GM12878 (cell line): ENCODE measurements around the gene HMG20B. TPM values are rescaled to one million over a fixed set of nuclear protein-coding genes. Genes with fewer than 3 reads are reported as not detected.

Source experiments
- ATAC-seq: fragments of 200-7000 bp; cut with Tn5 transposase; 3 replicates; pipeline ENCODE4 v1.9.1; 2020; ENCODE audit warnings: mild to moderate bottlenecking, moderate library complexity
- Bru-seq: library from RNA; stranded (reverse); fragments of 400-500 nt; gene quantifications from one replicate; lab custom pipeline; 2021; lab: Mats Ljungman, UMichigan
- BruChase-seq, 2 experiments: library from RNA; stranded (reverse); fragments of 400-500 nt; gene quantifications; one replicate each; lab custom pipeline; 2021; lab: Mats Ljungman, UMichigan
- BruUV-seq: library from RNA; stranded (reverse); fragments of 400-500 nt; replicated peaks from 2 replicates; lab custom pipeline; 2021; lab: Mats Ljungman, UMichigan
- CTCF ChIA-PET: fragments of 300-600 bp; sonication (Branson Sonifier 250); formaldehyde crosslinking; extraction: SDS; loops from one replicate; lab custom pipeline; 2021; ENCODE audit warnings: inconsistent platforms; lab: Yijun Ruan, JAX
- POLR2A ChIA-PET: fragments of 350-600 bp; formaldehyde crosslinking; extraction: SDS; loops from one replicate; lab custom pipeline; 2021; ENCODE audit warnings: inconsistent platforms; lab: Charles Lee
- RAD21 ChIA-PET: fragments of 300-600 bp; sonication (Branson Sonifier 250); formaldehyde crosslinking; loops from one replicate; lab custom pipeline; 2023; ENCODE audit warnings: antibody characterized with exemption; ENCODE audit not compliant: unreplicated experiment; lab: Charles Lee
- SMC1A ChIA-PET: fragments of 300-600 bp; sonication (Branson Sonifier 250); formaldehyde crosslinking; loops from one replicate; lab custom pipeline; 2023; ENCODE audit not compliant: unreplicated experiment, uncharacterized antibody; lab: Charles Lee
- DNase-seq: peaks from one replicate; pipeline ENCODE4 v3.0.0-alpha.2; 2011; ENCODE audit warnings: low read depth, low spot score
- FAIRE-seq: peaks from 3 replicates; lab custom pipeline; 2011; peaks lifted over from hg19 to GRCh38; lab: Jason Lieb, UNC
- H2AFZ ChIP-seq: 2 replicates; pipeline ENCODE4 v1.6.0; 2011; ENCODE audit warnings: low read depth, low read length, control low read depth; ENCODE audit not compliant: control insufficient read depth
- H3K27ac ChIP-seq: 2 replicates; pipeline ENCODE4 v1.5.1; 2011; ENCODE audit warnings: control low read depth; ENCODE audit not compliant: control insufficient read depth, insufficient read depth
- H3K27me3 ChIP-seq, 2 experiments: replicated peaks in 1 of 2; 2 replicates each; pipeline versions ENCODE4 v1.6.0 to v1.6.1; 2011; ENCODE audit warnings: low read length in 1 of 2; ENCODE audit not compliant: control insufficient read depth in 2 of 2, insufficient read depth in 2 of 2
- H3K36me3 ChIP-seq, 2 experiments: 2 replicates each; pipeline ENCODE4 v1.5.1; 2011; ENCODE audit warnings: low read length in 1 of 2; ENCODE audit not compliant: control insufficient read depth in 2 of 2, insufficient read depth in 2 of 2
- H3K4me1 ChIP-seq: 2 replicates; pipeline ENCODE4 v1.6.1; 2011; ENCODE audit warnings: mild to moderate bottlenecking, low read length, moderate library complexity, mixed read lengths; ENCODE audit not compliant: control insufficient read depth, insufficient read depth
- H3K4me2 ChIP-seq: 2 replicates; pipeline ENCODE4 v1.6.0; 2011; ENCODE audit warnings: control low read depth; ENCODE audit not compliant: control insufficient read depth, insufficient read depth
- H3K4me3 ChIP-seq: fragments of 200-600 bp; sonication (generic); 2 replicates; pipeline ENCODE4 v1.5.1; 2016
- H3K79me2 ChIP-seq: 2 replicates; pipeline ENCODE4 v1.6.0; 2011; ENCODE audit warnings: low read length; ENCODE audit not compliant: control insufficient read depth, insufficient read depth
- H3K9ac ChIP-seq: 2 replicates; pipeline ENCODE4 v1.8.0; 2011; ENCODE audit warnings: low read length, control low read depth, mixed read lengths; ENCODE audit not compliant: control insufficient read depth, insufficient read depth
- H3K9me3 ChIP-seq: replicated peaks from 3 replicates; pipeline ENCODE4 v1.5.1; 2011; ENCODE audit warnings: mild to moderate bottlenecking, low read length; ENCODE audit not compliant: control insufficient read depth, insufficient read depth
- H4K20me1 ChIP-seq: 2 replicates; pipeline ENCODE4 v1.6.0; 2011; ENCODE audit not compliant: control insufficient read depth, insufficient read depth
- EGR1 ChIP-seq, 2 experiments: IDR thresholded peaks; 1 replicate in 1 of 2; 2 replicates in 1 of 2; pipeline ENCODE4 v1.6.1; 2011 to 2012; ENCODE audit warnings: low read depth in 2 of 2, low read length in 2 of 2, borderline replicate concordance in 1 of 2, mild to moderate bottlenecking in 1 of 2, moderate library complexity in 1 of 2
- HDAC2 ChIP-seq: fragments of 200-600 bp; sonication (generic); IDR thresholded peaks from 2 replicates; pipeline ENCODE4 v1.6.1; 2017
- POLR2A ChIP-seq: IDR thresholded peaks from 2 replicates; pipeline ENCODE4 v1.6.1; 2011; ENCODE audit warnings: low read depth, mild to moderate bottlenecking, low read length
- WGBS: methylation state at CpG from one replicate; pipeline ENCODE4 v1.1.6; 2016; ENCODE audit warnings: low lambda C conversion rate; ENCODE audit not compliant: insufficient replicate concordance, insufficient coverage; ENCODE audit errors: missing lambda C conversion rate; 5-methylcytosine and 5-hydroxymethylcytosine counted together
- in situ Hi-C: fragments of 300-500 bp; cut with MboI; formaldehyde crosslinking; loops from 9 replicates; pipeline ENCODE4 v1.14.3; 2018; ENCODE audit warnings: mixed read lengths
- intact Hi-C: fragments of 100-400 bp; cut with micrococcal nuclease; formaldehyde crosslinking; loops from one replicate; pipeline ENCODE4 v1.14.2; 2022; ENCODE audit not compliant: unreplicated experiment
- long read RNA-seq, 2 experiments: library from polyadenylated mRNA; unstranded; transcript quantifications; one replicate each; pipeline ENCODE4 v2.0.0, GENCODE V29; 2019 to 2020
- polyA minus RNA-seq, 3 experiments: library from RNA; depleted of rRNA, polyadenylated mRNA; stranded (reverse); fragments of >200 nt; gene quantifications; 2 replicates each; pipeline ENCODE4 v1.2.3, GENCODE V29; 2011
- polyA plus RNA-seq, 11 experiments: library from polyadenylated mRNA; depleted of rRNA in 4 of 11; unstranded in 6 of 11; stranded (reverse) in 5 of 11; fragments of >200 nt; fragmentation: Nextera tagmentation in 4 of 11; fragmentation: Illumina TruSeq in 1 of 11; extraction: Ambion mirVana in 4 of 11; extraction: Trizol in 1 of 11; gene quantifications; 1 replicate in 1 of 11; 2 replicates in 10 of 11; pipeline versions ENCODE4 v1.2.1 to v1.2.3, GENCODE V29; 2011 to 2016; ENCODE audit warnings: inconsistent platforms in 2 of 11, missing spikeins in 2 of 11, low read depth in 1 of 11
- total RNA-seq, 4 experiments: library from RNA; depleted of rRNA in 3 of 4; stranded (reverse); fragments of >200 nt in 3 of 4; fragmentation: Illumina TruSeq in 1 of 4; extraction: Trizol in 1 of 4; gene quantifications; 2 replicates each; pipeline versions ENCODE4 v1.2.1 to v1.2.3, GENCODE V29; 2013 to 2021
- TF ChIP-seq, protein P1 (sequence below): fragments of 450-650 bp; IDR thresholded peaks from 2 replicates; pipeline ENCODE4 v1.6.1; 2017; ENCODE audit warnings: low read depth, mild to moderate bottlenecking, moderate library complexity

The HMG20B gene
- total RNA-seq (2013; cell fraction: nucleolus; rRNA removed), result 16.4 and 20.5 TPM in 2 replicates
- total RNA-seq (2014; rRNA removed) (62.9 and 68.5 TPM in 2 replicates), total RNA-seq (2014; rRNA removed; fragmentation: Illumina TruSeq; extraction: Trizol) (21.8 and 22.5 TPM in 2 replicates), total RNA-seq (2021) (80.9 and 86.4 TPM in 2 replicates), polyA plus RNA-seq (2011; rRNA removed) (22.7 and 30.4 TPM in 2 replicates), polyA plus RNA-seq (2014; fragmentation: Illumina TruSeq; extraction: Trizol) (7.8 and 12.9 TPM in 2 replicates), polyA plus RNA-seq (2014; fragmentation: Nextera tagmentation; extraction: Ambion mirVana) (1 to 10 TPM in 1 of 2 experiments, under 1 TPM in 1; 0.37 to 1.8 TPM), polyA plus RNA-seq (2014; rRNA removed) (92.7 and 104 TPM in 2 replicates), polyA plus RNA-seq (2016; fragmentation: Nextera tagmentation; extraction: Ambion mirVana) (10 to 100 TPM; 63.6 to 69.1 TPM), polyA minus RNA-seq (2011; rRNA and poly(A)+ RNA removed) (4.9 and 10.6 TPM in 2 replicates), Bru-seq, nascent RNA (percentile 63 among the genes with signal in this experiment), BruChase-seq, experiment 1, labeled RNA remaining after a 6-hour chase (percentile 89 among the genes with signal in this experiment), BruChase-seq, experiment 2, labeled RNA remaining after a 2-hour chase (percentile 78 among the genes with signal in this experiment)
- 20.6 TPM for polyA plus RNA-seq (2011; ENCODE audit: low read depth)
- polyA plus RNA-seq (2011; cell fraction: cytosol; rRNA removed), result 33.5 and 57.7 TPM in 2 replicates
- polyA plus RNA-seq (2011; cell fraction: nucleus; rRNA removed), result 106 and 137 TPM in 2 replicates
- 52.1 and 53.5 TPM in 2 replicates for polyA plus RNA-seq (2012)
- 21.8 and 28.1 TPM in 2 replicates for polyA minus RNA-seq (2011; cell fraction: cytosol; rRNA and poly(A)+ RNA removed)
- polyA minus RNA-seq (2011; cell fraction: nucleus; rRNA and poly(A)+ RNA removed), result 8.1 and 14.1 TPM in 2 replicates
- long read RNA-seq, experiment 1, transcript HMG20B-202 (10 exons, 1,596 nt), result major isoform, 64 of 84 reads
- long read RNA-seq, experiment 1, partial matches to known transcripts, result 13 of 84 reads
- long read RNA-seq, experiment 1, other reads (novel, unspliced or antisense), result 7 of 84 reads
- long read RNA-seq, experiment 2, partial matches to known transcripts, result 0 of 4 reads
- long read RNA-seq, experiment 2, other reads (novel, unspliced or antisense), result 0 of 4 reads

DNA sequence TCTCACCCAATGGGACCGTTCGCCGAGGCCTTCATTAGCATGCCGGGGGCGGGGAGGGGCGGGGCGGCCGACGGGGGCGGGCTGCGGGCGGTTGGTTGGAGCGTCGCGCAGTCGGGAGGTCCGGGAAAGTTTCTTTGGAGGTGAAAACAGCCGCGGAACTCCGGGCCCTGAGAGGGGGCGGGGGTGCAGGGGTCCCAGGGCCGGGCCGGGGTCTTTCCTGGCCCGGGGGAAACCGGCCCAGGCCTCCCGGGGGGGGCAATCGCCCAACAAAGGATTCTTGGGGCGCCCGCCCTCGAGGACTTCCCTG, at the start of gene HMG20B:
Gene HMG20B (plus strand): TSS at position 90 of the 307 bp plus-strand sequence. CDS start 366 bp downstream, outside the sequence.
- H3K9ac ChIP-seq, result peak within 1 kb of the TSS; percentile 80
- peak within 1 kb of the TSS; percentile 99 for H3K4me3 ChIP-seq
- intact Hi-C loops (loop anchor here (5.0 kb wide), 1 partner anchor 34 kb away; the partner anchor contains the start of gene TBXA2R), in situ Hi-C loops (no loop called here)
- POLR2A ChIA-PET, result interaction anchor here (1.1 to 1.5 kb wide), 2 partner anchors 15 to 17 kb away, joined by 3 to 6 read pairs; partner anchors contain the start of gene MFSD12
- no peak for FAIRE-seq
- H3K79me2 ChIP-seq, result peaks cover 3% of the 10 kb centered on the region
- WGBS, result 0% methylated on average over 15 of the region's 30 CpGs
- peaks cover 3% of the 10 kb centered on the region for H3K4me1 ChIP-seq
- RAD21 ChIA-PET, result no interaction called here
- ATAC-seq, result no peak; the same call in 2 of the 3 replicates
- H3K4me2 ChIP-seq, result peak within 1 kb of the TSS; percentile 98
- SMC1A ChIA-PET, result no interaction called here
- no TSS peak for BruUV-seq
- DNase-seq, result no peak
- no peaks in the 10 kb centered on the region; a peak in 2 of 4 replicates for H3K36me3 ChIP-seq
- H4K20me1 ChIP-seq, result no peaks in the 10 kb centered on the region
- no peaks in the 10 kb centered on the region for H3K9me3 ChIP-seq
- no peaks in the 10 kb centered on the region for H3K27me3 ChIP-seq
- H2AFZ ChIP-seq, result peak within 1 kb of the TSS; percentile 76
- peak in 1 of 2 experiments; percentile 43; a peak in 2 of 3 replicates for TF ChIP-seq EGR1 (IDR thresholded peaks at IDR 0.05; ENCODE audit: borderline replicate concordance in 1 of 2, low read depth in 2 of 2, low read length in 2 of 2)
- no peak for TF ChIP-seq HDAC2
- TF ChIP-seq, protein P1, sequence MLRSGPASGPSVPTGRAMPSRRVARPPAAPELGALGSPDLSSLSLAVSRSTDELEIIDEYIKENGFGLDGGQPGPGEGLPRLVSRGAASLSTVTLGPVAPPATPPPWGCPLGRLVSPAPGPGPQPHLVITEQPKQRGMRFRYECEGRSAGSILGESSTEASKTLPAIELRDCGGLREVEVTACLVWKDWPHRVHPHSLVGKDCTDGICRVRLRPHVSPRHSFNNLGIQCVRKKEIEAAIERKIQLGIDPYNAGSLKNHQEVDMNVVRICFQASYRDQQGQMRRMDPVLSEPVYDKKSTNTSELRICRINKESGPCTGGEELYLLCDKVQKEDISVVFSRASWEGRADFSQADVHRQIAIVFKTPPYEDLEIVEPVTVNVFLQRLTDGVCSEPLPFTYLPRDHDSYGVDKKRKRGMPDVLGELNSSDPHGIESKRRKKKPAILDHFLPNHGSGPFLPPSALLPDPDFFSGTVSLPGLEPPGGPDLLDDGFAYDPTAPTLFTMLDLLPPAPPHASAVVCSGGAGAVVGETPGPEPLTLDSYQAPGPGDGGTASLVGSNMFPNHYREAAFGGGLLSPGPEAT, result 0 out of 2 replicates have a peak, but pooled peaks have one; percentile 8
- TF ChIP-seq POLR2A, result peak; percentile 31
- peak within 1 kb of the TSS; percentile 69 for H3K27ac ChIP-seq
- CTCF ChIA-PET, result no interaction called here
